EL (cell line): ENCODE data around the gene ANKRD61.
"Not testable (repeated sequence)": the region's sequence is repeated elsewhere in the genome, so short reads cannot be mapped to it uniquely, and the experiment has no call there.

ENCODE experiments used
- DNase-seq: peaks from one replicate; pipeline ENCODE4 v3.0.0-alpha.2; 2016

Gene ANKRD61

DNA sequence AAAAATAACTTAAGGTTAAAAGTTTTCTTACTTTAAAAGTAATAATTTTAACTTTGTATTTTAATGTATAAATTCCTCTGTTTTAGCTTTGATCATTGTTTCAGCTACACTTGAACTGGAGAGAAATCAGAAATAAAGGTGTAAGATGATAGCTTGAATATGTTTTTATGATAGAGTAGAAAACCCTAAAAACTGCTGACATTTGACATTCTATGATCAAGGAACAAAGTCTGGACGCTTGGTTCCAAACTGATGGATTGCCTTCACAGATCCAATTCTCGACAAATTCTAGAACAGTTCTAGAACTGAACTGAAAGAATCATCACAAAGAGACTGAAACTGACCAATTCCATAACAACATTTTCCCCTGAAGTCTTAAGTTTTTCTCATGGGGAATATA lies at the start of gene ANKRD61:
Gene ANKRD61, plus strand, starts transcription at position 389 of the 400 bp plus-strand sequence. Its CDS starts 0 bp downstream, at position 389.
- no peak for DNase-seq

GRCh38 chr7:5987061-5987460 lies 44.1 kb upstream of the ANKRD61 start:
- not testable (repeated sequence) for DNase-seq

DNA sequence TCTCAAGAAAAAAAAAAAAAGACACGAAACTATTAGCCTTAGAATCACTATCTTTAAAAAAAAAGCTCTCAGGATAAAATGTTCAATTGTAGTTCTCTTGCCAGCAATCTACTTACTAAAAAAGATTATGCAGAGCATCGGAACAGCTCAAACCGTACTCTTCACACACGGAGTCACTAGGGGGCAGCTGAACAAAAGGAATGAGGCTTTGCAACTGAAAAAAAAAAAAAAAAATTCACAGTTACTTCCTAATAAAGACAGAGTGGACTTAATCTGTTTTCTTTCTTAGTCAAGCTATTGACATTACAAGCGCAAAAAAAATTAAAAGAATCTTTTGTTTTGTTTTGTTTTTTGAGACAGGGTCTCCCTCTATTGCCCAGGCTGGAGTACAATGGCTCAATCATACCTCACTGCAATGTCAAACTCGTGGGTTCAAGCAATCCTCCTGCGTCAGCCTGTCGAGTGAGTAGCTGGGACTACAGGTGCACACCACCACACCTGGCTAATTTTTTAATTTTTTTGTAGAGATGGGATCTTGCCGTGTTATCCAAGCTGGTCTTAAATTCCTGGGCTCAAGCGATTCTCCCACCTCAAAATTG lies 33.9 kb upstream of the ANKRD61 start:
- peak; percentile 60 for DNase-seq

DNA sequence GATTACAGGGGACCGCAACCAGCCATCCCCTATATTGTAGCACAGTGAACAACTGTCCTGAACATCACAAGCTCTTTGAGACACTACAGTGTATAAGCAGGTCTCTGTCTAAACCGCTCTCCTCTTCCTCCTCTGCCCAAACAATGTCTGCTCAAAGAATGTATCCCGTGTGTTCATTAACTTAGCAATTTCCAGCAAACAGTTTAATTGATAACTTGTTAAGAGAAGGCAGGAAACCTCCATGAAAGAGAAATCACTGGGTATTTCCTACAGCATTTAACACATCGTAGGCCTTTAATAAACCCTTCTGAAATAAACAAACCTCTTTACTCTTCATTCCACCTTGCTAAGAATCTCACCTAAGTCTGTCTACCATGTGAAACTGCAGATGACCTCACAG lies 23.8 kb upstream of the ANKRD61 start:
- no peak for DNase-seq

GRCh38 chr7:6007835-6008590 lies 23.2 kb upstream of the ANKRD61 start:
- DNase-seq: not testable (repeated sequence)

DNA sequence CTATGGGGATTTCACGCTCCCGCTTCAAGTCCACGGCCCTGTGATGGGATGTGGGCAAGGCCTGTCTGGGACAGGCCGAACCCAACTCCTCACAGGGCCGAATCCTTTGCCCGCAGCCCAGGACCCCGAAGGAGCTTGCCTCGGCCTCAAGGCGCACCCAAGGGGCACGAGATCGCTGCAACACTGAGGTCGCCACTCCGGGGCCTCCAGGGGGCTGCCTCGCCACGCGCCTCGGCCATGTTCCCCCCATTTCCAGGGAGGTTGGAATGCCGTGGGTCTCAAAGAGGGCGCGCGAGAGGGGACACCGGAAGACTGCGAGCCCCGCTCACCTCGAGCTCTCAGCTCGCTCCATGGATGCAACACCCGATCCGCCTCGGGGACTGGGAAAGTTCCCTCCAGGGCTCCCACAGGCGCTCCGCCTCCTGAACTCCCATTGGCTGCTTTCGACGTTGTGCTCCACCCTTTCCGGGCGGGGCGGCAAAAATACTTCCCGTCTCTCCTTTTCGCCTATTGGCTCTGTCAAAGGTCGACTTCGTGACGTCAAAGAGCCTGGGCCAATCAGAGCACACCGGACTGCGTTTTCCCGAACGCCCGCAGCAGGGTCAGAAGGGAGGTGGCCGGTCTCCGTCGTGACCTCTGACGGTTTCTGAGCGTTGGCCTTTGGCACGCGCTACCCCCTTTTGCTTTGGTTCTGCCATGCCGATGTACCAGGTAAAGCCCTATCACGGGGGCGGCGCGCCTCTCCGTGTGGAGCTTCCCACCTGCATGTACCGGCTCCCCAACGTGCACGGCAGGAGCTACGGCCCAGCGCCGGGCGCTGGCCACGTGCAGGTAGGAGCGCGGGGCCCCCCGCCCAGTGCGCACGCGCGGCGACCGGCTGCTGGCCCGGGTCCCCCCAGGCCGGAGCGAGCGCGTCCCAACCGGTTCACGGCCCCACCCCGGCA lies 22.2 kb upstream of the ANKRD61 start, which contains the start of the genes AIMP2 and PMS2:
Gene AIMP2, plus strand, starts transcription at position 605 of the 944 bp plus-strand sequence. Its CDS starts 92 bp downstream, at position 697.
Gene PMS2, minus strand, starts transcription at position 382 of the 944 bp plus-strand sequence. Its CDS starts 30 bp downstream, at position 352.
- DNase-seq: peak; percentile 100

GRCh38 chr7:6010370-6010769 lies 20.8 kb upstream of the ANKRD61 start:
- DNase-seq: not testable (repeated sequence)

DNA sequence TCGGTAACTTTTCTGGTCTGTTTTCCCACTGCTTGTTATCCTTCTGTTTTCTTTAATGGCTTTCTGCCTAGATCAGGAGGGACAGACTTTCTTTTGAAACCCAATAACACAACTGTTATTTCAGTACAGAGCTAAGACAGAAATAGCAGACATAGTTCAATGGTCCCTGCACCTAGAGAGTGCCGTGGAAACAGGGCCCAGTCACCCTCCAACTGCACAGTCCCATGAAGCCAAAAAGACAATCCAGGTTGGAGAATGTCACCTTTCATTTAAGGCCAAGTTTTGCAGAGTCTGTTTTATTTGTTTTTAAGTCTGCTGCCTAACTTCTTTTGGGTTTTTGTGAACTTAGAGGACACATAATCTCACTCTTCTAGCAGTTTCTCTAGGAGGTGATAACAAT lies 19.6 kb upstream of the ANKRD61 start:
- no peak for DNase-seq

GRCh38 chr7:6012355-6013104 lies 18.6 kb upstream of the ANKRD61 start:
- no peak for DNase-seq

- peak; percentile 45 for DNase-seq
Measured at GRCh38 chr7:6015917-6016652, 15.1 kb upstream of the ANKRD61 start.

- DNase-seq: no peak
Measured at GRCh38 chr7:6016653-6016966, 14.6 kb upstream of the ANKRD61 start.

DNA sequence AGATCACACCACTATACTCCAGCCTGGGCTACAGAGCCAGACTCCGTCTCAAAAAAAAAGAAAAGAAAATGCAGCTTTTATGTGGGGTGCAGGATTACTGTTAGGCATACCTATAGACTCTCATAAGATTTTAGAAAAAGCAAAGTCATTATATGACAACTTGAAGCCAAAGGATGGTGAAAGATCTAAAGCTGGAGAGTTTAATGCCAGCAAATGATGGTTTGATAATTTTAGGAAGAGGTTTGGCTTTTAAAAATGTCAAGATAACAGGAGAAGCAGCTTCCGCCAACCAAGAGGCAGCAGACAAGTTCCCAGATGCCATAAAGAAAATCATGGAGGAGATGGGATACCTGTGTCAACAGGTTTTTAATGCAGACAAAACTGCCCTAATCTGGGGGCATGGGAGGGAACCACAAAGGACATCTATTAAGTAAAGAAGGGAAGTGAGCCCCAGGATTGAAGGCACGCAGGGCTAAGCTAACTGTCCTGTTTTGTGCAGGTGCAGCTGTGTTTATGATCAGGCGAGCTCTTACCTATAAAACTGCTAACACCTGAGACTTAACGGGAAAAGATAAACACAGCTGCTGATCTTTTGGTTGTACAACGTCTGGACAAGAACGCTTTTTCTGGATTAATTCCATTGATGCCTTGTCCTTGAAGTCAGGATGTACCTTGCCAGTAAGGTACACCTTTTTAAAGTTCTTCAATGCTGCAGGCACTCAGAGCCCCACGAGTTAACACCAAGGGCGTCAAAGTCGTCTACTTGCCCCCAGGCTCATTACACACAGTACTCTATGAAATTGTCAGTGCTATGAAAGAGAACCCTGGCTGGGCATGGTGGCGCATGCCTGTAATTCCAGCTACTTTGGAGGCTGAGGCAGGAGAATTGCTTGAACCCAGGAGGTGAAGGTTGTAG lies 10.5 kb upstream of the ANKRD61 start:
- no peak for DNase-seq

DNA sequence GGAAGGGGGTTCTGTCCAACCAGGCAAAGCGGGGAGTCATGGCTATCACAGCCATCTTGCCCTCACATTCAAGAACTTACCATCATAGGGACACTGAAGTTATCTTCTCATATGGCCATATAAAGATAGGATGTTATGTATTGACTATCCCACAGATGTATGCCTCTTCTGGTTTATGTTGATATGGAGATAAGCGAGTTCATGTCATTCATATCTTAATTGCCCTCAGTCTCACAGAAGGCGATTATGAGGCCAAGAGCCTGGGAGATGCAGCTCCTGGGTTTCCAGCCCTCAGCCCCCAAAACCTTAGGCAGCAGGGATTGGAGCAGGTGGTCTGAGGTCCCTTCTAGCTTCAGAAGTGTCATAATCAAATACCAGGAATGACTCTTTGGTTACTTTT lies 8.5 kb upstream of the ANKRD61 start:
- DNase-seq: no peak

- DNase-seq: no peak
Measured at GRCh38 chr7:6023974-6024435, 7.2 kb upstream of the ANKRD61 start.

GRCh38 chr7:6026011-6026819 lies 5.0 kb upstream of the ANKRD61 start:
- peak; percentile 54 for DNase-seq

DNA sequence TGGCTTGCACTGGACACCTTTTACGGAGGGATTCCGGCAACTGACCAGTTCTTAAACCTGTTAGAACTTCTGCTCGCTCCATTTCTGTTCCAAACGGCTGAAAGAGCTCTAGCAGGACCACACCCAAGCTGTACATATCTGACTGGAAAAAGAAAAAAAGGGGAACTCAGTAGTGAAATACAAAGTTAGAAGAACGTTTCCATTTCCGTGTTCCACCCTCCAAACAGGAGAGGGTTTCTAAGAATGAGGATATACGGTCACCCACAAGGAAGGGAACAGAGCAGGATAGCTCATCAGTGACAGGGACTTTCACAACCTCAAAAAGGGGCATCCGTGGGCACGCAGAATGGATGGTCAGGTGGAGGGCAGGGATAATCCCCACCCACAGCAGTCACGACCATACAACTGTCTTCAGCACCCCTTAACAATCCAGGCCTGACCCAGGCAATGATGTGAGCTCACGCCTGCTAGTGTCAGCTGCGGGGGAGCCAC lies 4.3 kb upstream of the ANKRD61 start:
- DNase-seq: no peak

GRCh38 chr7:6027806-6028365 lies 3.3 kb upstream of the ANKRD61 start:
- no peak for DNase-seq

DNA sequence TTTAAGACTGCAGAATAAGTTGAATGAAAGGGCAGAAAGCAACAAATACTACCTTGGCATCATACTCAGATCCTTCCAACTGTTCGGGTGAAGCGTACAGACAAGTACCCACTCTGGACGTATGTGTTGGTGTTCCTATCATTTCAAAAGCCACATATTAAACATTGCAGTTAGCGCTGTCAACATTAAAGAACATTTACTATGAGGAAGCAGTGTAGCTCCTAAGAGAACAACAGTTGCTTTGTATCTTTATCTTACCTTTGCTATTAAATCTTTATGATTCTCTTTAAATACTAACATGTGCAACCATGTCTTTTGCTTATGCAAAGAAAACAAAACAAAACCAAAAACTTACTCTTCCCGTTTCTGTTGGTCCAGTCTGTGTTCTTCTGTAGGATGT lies 2.6 kb upstream of the ANKRD61 start:
- DNase-seq: no peak

DNA sequence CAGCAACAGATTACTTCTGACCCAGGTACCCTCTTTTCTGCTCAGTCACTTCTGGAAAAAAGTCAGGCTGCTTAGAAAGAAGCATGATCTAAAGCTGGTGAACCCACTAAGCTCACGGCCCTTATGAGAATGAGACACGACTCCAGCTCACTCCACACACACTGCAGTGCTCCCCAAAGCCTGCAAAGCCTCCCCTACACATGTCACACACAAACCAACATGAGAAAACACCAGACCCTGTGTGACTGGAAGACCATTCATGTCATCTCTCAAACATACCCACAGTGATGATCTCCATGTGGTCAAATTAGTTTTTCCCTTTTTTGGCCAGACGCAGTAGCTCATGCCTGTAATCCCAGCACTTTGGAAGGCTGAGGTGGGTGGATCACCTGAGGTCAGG lies 391 bp downstream of the ANKRD61 start:
- DNase-seq: no peak
